WI38 (cell line): ENCODE data around the gene SETBP1.

Experiments used
- H3K4me3 ChIP-seq: 2 replicates; pipeline ENCODE4 v1.5.1; 2011; ENCODE audit warnings: low read depth, mild to moderate bottlenecking, control low read depth, low read length
- CTCF ChIP-seq: IDR thresholded peaks from 2 replicates; pipeline ENCODE4 v1.5.1; 2012; ENCODE audit warnings: low read depth, mild to moderate bottlenecking, control low read depth, low read length

The SETBP1 gene

GRCh38 chr18:45103319-45104048, 422.8 kb downstream of the SETBP1 start:
- TF ChIP-seq CTCF = no peak
- no peak overlapping the region for H3K4me3 ChIP-seq

GRCh38 chr18:45104049-45104395, 423.3 kb downstream of the SETBP1 start:
- no peak overlapping the region for H3K4me3 ChIP-seq

GRCh38 chr18:45106331-45106774, 425.7 kb downstream of the SETBP1 start:
- H3K4me3 ChIP-seq = no peak overlapping the region
- TF ChIP-seq CTCF = no peak

More at GRCh38 chr18:45104049-45104395, 423.3 kb downstream of the SETBP1 start:
- TF ChIP-seq CTCF = no peak

GRCh38 chr18:45107425-45107824, 426.7 kb downstream of the SETBP1 start:
- H3K4me3 ChIP-seq = no peak overlapping the region
- no peak for TF ChIP-seq CTCF

- TF ChIP-seq CTCF = no peak
- H3K4me3 ChIP-seq = no peak overlapping the region
Measured at GRCh38 chr18:45108754-45109153, 428.1 kb downstream of the SETBP1 start.

- H3K4me3 ChIP-seq = no peak overlapping the region
- no peak for TF ChIP-seq CTCF
Measured at GRCh38 chr18:45109271-45109670, 428.6 kb downstream of the SETBP1 start.

GRCh38 chr18:45109706-45110105, 429.0 kb downstream of the SETBP1 start:
- no peak for TF ChIP-seq CTCF
- H3K4me3 ChIP-seq = no peak overlapping the region
